HG03432 (cell line): Measurements from ENCODE around the gene NUBPL.
"Not testable (repeated sequence)": the region's sequence is repeated elsewhere in the genome, so short reads cannot be mapped to it uniquely, and the experiment has no call there.

Experiments
- ATAC-seq: cut with Tn5 transposase; IDR thresholded peaks from one replicate; pipeline ENCODE4 v1.9.1; 2021; ENCODE audit warnings: mild to moderate bottlenecking, moderate library complexity; ENCODE audit not compliant: unreplicated experiment

NUBPL gene

DNA sequence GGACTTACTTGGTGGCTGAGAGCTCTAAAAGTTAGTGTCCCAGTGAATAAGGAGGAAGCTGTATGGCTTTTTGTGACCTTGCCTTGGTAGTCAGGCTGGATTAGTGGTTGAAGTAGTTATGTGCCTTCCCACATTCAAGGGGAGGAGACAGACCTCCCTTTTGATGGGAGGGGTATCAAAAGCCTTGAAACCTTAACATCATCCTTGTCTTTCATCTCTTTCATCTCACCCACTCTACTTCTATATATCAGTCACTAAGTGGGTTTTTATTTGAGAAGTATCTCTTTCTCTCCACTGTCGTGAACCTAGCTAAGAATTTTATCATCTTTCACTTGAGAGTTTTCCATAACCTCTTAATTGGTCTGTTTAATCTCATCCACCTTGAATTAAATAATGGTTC is 15.7 kb downstream of the NUBPL start:
- ATAC-seq, result no peak

DNA sequence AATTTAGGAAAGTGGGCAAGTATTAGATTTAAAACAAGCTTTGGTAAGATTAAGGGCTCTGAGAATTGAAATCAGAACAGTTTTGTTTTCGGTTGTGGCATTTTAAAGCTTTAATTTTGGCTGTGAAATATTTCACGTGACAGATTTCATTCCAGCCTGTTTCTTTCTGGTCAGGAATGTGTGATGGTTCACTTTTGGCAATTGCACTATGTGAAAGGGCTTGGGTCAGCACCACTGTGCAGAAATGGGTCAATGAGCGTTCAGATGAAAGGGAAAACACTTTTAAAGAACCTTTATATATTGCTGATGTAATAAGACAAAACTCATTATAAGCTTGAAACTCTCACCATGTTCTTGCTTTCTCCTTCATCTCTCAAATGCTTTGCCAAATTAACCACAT is 17.1 kb downstream of the NUBPL start:
- no peak for ATAC-seq

DNA sequence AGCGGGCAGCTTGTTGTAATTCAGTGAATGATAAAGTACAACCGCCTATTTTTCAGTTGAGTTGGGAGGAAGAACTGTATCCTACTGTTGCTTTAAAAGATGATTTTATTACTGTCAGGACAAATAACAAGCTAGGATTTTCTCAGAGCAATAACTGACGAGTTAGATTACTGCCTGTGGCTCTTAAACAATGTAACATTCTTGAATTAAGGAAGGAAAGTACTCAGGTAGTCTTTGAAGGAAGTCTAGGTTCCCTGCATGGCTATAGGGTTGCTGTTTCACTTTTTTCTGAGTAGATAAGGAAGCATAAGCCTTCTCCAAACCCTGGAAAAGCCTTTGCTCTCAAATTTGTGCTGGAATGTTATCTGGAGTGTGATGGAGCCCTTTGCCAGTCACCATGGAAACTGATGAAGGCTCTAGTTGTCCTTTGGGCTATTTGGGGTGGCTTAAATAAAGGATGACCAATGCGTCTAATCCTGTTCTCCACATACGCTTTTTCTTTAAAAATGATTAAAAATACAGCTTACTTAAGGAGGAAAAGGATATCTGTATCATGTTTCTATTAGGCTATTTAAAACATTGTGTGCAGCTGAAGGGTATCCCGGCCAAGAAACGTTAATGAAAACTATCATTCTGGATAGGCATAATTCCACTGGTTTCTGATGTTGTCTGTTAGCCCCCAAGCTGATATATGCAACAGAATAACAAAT is 17.7 kb downstream of the NUBPL start:
- ATAC-seq, result no peak

DNA sequence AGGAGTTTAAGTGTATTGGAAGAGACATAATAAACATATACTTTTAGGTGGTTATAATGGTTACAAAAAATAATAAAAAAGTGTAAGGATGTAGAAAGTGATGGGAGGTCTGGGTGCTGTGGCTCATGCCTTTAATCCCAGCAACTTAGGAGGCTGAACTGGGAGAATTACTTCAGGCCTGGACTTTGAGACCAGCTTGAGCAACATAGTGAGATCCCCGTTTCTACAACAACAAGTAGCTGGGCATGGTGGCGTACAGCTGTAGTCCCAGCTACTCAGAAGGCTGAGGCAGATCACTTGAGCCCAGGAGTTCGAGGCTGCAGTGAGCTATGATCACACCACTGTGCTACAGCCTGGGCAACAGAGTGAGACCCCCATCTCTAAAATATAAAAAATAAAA is 19.0 kb downstream of the NUBPL start:
- no peak for ATAC-seq

DNA sequence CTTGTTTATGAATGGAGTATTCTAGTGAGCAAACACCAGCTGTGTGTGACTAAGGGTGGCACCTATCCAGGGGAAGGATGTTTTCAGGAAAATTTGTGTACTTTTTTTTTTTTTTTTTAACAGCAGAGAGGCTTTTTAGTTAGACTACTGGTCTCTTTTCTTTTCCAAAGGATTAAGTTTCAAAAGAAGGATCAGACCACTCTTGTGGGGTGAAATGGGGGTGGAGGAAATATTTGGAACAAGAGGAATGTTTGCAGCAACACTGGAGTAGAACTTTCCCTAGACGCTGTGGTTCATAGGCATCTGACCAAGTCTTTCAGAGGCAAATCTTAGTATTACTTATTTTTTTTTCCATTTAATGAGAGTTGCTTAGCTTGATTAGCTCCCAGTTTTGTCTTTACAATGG is 21.1 kb downstream of the NUBPL start:
- ATAC-seq, result no peak

DNA sequence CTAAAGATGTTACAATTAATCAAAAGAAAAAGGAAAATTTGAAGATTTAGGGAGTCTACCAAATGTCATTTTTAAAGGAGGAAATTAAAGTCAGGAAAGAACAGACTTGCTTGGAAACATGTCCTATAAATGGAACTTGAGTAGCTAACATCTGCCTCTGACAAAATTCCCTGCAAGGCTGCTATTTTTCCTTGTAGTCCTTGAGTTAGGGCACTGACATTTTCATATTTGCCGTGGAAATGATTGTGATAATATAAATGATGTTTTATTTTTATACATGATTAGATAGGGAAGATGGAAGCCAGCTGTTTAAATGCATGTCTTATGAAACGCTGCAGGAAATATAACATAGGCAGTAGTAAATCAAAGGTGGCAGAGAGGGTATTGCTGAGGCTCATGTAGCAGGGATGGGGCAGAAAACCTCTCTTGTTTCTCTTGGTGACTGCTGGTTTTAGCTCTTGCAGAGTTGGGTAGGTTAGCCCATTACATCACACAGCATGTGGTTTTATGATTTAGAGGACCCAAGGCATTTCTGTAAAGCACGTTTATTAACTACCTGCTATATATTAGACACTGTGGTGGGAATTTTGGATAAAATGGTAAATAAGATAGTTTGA is 21.7 kb downstream of the NUBPL start:
- no peak for ATAC-seq

DNA sequence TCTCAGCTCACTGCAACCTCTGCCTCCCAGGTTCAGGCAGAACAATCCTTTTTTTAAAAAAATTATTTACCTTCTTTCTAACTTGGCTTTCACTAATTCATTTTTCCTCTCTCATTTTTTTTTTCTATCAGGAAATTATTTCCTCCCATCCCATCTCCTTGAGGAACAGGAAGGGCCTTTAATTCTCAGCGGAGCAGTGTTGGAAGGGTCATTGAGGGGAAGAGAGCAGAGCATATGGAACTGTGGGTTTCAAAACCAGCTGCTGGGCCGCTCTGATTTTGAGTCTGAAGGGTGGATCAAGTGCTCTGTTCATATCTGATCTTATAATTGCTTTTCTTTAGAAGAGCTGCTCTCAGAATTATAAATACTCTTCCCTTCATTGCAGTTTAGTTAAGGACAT is 29.0 kb downstream of the NUBPL start:
- no peak for ATAC-seq

DNA sequence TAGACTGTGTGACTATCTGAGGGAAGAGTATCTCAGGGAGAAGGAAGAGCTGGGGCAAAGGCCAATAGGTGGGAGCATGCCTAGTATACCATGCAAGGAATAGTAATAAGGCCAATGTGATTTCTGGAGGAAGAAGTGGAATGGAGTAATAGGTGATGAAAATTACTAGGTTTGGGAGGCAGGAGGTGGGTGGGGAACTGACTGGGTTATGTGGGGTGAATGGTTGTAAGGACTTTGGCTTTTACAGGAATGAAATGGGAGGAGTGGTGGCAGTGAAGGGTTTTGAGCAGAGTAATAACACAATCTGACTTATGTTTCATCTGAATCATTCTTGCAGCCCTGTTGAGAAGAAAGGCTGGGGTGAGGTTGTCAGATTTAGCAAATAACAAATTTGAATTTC is 30.9 kb downstream of the NUBPL start:
- ATAC-seq, result no peak

DNA sequence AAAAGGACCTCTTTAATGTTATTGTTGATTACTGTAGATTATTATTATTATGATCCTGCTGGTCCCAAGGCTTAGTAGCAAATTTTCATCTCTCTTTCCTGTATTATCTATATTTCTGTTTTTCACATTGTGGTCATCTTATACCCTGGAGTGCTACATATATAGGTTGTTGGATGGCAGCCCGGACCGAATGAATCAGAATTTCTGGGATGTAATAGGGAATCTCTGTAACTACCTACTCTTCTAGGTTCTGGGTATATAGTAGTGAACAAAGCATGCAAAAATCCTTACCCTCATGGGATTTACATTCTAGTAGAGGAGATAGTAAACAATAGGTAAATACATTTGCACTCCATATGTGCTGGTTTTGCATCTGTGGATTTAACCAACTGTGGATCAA is 31.4 kb downstream of the NUBPL start:
- ATAC-seq, result no peak

DNA sequence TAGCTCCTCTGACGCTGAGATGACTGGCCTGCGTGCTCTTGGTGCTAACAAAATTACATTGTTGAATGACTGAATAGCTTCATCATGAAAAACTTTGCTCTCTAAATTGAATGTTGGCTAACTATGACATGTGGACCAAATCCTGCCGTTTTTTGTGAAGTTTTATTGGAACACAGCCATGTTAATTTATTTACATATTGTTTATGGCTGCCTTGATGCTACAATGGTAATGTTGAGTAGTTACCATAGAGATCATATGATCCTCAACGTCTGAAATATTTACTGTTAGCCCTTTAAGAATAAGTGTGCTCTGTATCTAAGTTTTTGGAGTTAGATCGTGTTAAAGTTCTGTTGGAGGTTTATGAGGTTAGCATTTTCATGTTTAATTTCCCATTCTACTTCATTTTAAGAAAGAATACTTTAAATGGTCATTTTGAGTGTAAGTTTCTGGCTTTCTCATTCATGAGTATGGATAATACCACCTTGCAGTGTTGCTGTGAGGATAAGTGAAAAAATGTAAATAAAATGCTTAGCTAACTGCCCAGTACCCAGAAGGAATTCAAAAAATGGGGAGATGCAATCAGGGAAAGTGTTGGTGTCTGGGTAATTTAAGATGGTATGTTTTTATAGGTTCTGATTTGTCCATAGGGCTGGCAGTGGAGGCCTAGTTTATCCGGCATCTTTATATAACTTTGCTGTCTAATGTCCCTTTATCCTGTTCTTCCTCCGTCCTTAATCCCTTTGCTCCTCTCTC is 35.3 kb downstream of the NUBPL start:
- no peak for ATAC-seq

DNA sequence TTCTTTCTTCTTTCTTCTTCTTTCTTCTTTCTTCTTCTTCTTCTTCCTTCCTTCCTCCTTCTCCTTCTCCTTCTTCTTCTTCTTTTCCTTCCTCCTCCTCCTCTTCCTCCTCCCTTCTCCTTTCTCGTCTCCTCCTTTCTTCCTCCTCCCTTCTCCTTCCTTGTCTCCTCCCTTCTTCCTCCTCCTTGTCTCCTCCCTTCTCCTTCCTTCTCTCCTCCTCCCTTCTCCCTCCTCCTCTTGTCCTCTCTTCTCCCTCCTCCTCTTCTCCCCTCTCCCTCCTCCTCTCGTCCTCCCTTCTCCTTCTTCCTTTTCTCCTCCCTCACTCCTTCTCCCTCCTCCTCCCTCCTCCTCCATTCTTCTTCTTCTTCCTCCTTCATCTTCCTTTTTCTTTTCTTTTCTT is 44.5 kb downstream of the NUBPL start:
- no peak for ATAC-seq

DNA sequence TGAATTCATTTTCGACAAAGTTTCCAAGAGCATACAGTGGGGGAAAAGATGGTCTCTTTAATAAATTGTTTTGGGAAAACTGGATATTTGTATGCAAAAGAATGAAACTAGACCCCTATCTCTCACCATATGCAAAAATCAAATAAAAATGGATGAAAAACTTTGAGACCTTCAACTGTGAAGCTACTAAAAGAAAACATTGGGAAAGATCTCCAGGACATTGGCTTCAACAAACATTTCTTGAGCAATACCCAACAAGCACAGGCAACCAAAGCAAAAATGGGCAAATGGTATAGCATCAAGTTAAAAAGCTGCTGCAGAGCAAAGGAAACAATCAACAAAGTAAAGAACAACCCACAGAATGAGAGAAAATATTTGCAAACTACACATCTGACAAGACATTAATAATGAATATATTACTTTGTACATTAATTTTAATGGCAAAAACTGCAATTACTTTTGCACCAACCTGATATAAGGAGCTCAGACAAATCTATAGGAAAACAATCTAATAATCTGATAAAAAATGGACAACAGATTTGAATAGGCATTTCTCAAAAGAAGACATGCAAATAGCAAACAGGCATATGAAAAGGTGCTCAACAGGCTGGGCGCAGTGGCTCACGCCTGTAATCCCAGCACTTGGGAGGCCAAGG is 50.7 kb downstream of the NUBPL start:
- no peak for ATAC-seq

DNA sequence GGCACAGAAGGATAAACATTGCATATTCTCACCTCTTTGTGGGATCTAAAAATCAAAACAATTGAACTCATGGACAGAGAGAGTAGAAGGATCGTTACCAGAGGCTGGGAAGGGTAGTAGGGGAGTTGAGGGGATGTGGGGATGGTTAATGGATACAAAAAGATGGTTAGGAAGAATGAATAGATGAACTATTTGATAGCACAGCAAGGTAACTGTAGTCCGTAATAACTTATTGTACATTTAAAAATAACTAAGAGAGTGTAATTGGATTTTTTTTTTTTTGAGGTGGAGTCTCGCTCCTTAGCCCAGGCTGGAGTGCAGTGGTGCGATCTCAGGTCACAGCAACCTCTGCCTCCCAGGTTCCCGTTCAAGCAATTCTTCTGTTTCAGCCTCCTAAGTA is 52.0 kb downstream of the NUBPL start:
- ATAC-seq, result no peak

DNA sequence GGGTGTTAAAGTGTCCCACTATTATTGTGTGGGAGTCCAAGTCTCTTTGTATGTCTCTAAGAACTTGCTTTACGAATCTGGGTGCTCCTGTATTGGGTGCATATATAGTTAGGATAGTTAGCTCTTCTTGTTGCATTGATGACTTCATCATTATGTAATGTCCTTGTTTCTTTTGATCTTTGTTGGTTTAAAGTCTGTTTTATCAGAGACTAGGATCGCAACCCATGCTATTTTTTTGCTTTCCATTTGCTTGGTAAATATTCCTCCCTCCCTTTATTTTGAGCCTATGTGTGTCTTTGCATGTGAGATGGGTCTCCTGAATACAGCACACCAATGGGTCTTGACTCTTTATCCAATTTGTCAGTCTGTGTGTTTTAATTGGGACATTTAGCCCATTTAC is 57.7 kb downstream of the NUBPL start:
- not testable (repeated sequence) for ATAC-seq

DNA sequence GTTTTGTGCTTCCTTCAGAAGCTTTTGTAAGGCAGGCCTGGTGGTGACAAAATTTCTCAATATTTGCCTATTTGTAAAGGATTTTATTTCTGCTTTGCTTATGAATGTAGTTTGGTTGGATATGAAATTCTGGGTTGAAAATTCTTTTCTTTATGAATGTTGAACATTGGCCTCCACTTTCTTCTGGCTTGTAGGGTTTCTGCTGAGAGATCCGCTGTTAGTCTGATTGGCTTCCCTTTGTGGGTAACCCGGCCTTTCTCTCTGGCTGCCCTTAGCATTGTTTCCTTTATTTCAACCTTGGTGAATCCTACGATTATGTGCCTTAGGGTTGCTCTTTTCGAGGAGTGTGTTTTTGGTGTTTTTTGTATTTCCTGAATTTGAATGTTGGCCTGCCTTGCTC is 58.2 kb downstream of the NUBPL start:
- no peak for ATAC-seq

DNA sequence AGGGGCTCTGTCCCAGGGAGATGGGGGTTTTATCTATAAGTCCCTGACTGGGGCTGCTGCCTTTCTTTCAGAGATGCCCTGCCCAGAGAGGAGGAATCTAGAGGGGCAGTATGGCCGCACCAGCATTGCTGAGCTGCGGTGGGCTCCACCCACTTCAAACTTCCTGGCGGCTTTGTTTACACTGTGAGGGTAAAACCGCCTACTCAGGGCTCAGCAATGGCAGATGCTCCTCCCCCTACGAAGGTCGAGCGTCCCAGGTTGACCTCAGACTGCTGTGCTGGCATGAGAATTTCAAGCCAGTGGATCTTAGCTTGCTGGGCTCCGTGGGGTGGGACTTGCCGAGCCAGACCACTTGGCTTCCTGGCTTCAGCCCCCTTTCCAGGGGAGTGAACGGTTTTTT is 59.7 kb downstream of the NUBPL start:
- not testable (repeated sequence) for ATAC-seq

DNA sequence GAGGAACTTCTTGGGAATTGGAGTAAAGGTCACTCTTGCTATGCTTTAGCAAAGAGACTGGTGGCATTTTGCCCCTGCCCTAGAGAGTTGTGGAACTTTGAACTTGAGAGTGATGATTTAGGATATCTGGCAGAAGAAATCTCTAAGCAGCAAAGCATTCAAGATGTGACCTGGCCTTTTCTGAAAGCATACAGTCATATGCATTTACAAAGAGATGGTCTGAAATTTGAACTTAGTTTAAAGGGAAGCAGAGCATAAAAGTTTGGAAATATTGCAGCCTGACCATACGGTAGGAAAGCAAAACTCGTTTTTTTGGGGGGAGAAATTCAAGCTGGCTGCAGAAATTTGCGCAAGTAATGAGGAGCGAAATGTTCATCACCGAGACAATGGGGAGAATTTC is 60.9 kb downstream of the NUBPL start:
- no peak for ATAC-seq

DNA sequence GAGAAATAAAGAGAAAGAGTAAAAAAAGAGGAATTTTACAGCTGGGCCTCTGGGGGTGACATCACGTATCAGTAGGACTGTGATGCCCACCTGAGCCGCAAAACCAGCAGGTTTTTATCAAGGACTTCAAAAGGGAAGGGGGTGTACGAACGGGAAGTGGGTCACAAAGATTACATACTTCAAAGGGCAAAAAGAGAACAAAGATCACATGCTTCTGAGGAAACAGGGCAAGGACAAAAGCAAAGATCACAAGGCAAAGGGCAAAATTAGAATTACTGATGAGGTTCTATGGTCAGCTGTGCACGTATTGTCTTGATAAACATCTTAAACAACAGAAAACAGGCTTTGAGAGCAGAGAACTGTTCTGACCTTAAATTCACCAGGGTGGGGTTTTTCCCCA is 91.7 kb downstream of the NUBPL start:
- not testable (repeated sequence) for ATAC-seq

DNA sequence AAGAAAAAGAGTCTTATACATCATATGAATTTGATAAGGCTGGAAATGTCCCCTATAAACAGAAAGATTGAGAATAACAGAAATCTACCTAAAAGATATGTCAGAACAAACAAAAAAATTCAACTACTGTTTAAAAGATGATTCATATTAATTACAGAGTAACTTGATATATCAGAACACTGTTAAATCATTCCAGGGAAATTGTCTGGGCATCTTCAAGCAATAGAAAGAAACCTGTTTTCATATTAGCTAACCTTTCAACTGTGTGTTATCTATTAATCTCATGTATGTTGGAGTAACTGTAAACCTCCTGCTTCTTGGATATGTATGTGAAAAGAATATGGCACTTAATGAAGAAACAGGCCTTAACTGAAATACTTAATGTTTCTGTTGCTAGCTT is 96.7 kb downstream of the NUBPL start:
- ATAC-seq, result no peak

DNA sequence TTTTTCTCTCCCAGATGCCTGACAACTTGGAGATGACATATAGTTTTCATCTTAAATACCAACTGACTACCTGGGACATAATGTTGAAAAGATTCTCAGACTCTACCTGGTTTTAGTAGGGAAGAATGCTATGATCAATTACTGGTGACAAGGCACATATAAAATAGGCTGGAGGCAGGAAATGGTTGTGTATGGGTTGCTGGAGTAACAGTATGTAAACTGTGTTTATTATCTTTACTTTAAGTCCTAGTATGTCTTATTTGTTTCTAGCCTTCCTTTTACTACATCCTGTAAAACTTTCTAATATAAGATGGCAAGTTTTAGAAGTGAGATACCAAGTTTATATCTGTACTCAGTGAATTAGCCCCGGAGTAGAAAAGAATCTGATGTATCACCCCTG is 98.1 kb downstream of the NUBPL start:
- no peak for ATAC-seq

DNA sequence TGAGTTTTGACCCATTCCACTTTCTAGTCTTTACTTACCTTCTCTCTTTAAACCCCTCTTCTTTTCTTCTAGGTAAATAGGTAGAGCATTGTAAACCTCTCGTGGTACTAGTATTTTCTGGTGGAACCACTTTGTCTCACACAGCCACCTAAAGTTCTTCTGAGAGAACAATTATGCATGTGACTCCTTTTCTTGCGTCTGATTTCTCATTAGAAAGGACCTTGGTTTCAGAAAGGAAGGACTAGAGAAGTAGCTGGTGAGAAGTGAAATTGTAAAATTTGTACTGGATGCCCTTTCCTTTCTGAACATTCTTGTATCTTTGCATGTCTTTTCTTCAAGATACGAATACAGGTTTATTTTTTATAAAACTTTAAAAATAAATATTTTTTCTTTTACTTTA is 99.0 kb downstream of the NUBPL start:
- ATAC-seq, result peak; percentile 60

DNA sequence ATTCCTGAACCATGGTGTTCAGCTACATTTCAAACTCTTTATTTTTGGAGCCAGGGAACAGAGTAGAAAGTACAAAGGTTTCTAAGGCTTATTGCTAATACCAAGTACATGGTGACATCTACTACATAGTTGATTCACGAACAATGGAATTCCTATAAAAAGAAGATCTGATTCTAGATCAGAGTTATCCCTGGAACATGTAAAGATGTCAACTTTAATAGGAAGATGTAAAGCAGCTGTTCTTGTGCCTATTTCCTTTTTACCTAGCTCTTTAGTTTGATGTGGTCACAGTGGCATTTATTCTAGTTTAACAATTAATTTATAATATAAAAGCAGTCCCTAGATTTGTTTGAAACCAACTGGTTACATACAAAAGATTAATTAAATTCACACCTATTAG is 99.5 kb downstream of the NUBPL start:
- no peak for ATAC-seq
